Left lung (tissue), 10 donors: Measurements from ENCODE around the gene QPRT. TPM values are rescaled to one million over a fixed set of nuclear protein-coding genes. Genes with fewer than 3 reads are reported as not detected.
A peak's percentile ranks its signal among the peaks of the same experiment; 100 is the strongest.

ENCODE experiments used
- ATAC-seq: fragments of 200-7000 bp; cut with Tn5 transposase; one replicate; pipeline ENCODE4 v1.9.1; 2020; ENCODE audit warnings: moderate library complexity
- DNase-seq, 4 donors: peaks; one replicate each; pipeline ENCODE4 v3.0.0-alpha.2; 2013 to 2020
- H3K27ac ChIP-seq, 2 donors: fragments of 200-600 bp; sonication (generic) in 1 of 2; one replicate each; pipeline versions ENCODE4 v1.5.0 to v1.8.0; 2020 to 2021
- H3K27me3 ChIP-seq, 2 donors: fragments of 200-600 bp; sonication (generic) in 1 of 2; one replicate each; pipeline versions ENCODE4 v1.5.0 to v1.8.0; 2020 to 2021
- H3K36me3 ChIP-seq, 2 donors: fragments of 200-600 bp; sonication (generic) in 1 of 2; one replicate each; pipeline versions ENCODE4 v1.5.0 to v1.8.0; 2020 to 2021
- H3K4me1 ChIP-seq, 2 donors: fragments of 200-600 bp; one replicate each; pipeline ENCODE4 v1.8.0; 2021
- H3K4me3 ChIP-seq, 2 donors: fragments of 200-600 bp; sonication (generic) in 1 of 2; one replicate each; pipeline versions ENCODE4 v1.5.0 to v1.8.0; 2020 to 2021; ENCODE audit warnings: mild to moderate bottlenecking in 1 of 2
- H3K9me3 ChIP-seq, 2 donors: fragments of 200-600 bp; sonication (generic) in 1 of 2; one replicate each; pipeline versions ENCODE4 v1.5.0 to v1.8.0; 2020 to 2021
- CTCF ChIP-seq, 2 donors: fragments of 200-600 bp; sonication (generic) in 1 of 2; IDR thresholded peaks; one replicate each; pipeline versions ENCODE4 v1.5.0 to v1.8.0; 2021; ENCODE audit warnings: antibody characterized with exemption in 2 of 2
- intact Hi-C, 2 donors: fragments of 100-400 bp; cut with DNase I; formaldehyde crosslinking; loops; one replicate each; pipeline versions ENCODE4 v1.11.2 to v1.14.2; 2022
- polyA plus RNA-seq, 6 donors: library from polyadenylated mRNA; unstranded; fragments of 120-200 nt; gene quantifications; one replicate each; pipeline ENCODE4 v1.2.1, GENCODE V29; 2013; ENCODE audit not compliant: insufficient read length in 6 of 6
- total RNA-seq, 2 donors: library from RNA; stranded (reverse); fragmentation: NEBNext Ultra II Directional; extraction: Animal tissue kit (Norgen Biotek cat#: 25700); gene quantifications; one replicate each; pipeline ENCODE4 v1.2.1, GENCODE V29; 2021
- donor health status: DM: no; HTN: yes; CAD: no.
- donor health status: DM: no; HTN: no; CAD: no.

Gene QPRT
- total and polyA plus RNA-seq, 8 donors: 21.9 to 58.8 (median 52.1) TPM

- TF ChIP-seq CTCF (IDR thresholded peaks at IDR 0.05): no peak
- Histone ChIP-seq H3K27me3 (no peaks in the 10 kb centered on the region), H3K9me3 (no peaks in the 10 kb centered on the region), H3K27ac (no peak overlapping the region), H3K36me3 (no peaks in the 10 kb centered on the region), H3K4me1 (peaks cover 0 to 64% of the 10 kb centered on the region in 2 donors), H3K4me3 (no peak overlapping the region)
- DNase-seq (no peak), ATAC-seq (no peak)
- intact Hi-C loops: no loop called here
Observed at GRCh38 chr16:29742683-29743275, 63.8 kb downstream of the QPRT start.

- intact Hi-C loops: no loop called here
- TF ChIP-seq CTCF (IDR thresholded peaks at IDR 0.05): no peak
- Histone ChIP-seq H3K27me3 (no peaks in the 10 kb centered on the region), H3K36me3 (no peaks in the 10 kb centered on the region), H3K4me3 (peak overlapping the region in 1 of 2 donors; percentile 56), H3K27ac (peak overlapping the region in 1 of 2 donors; percentile 94), H3K9me3 (no peaks in the 10 kb centered on the region), H3K4me1 (peaks cover 0 to 57% of the 10 kb centered on the region in 2 donors)
- ATAC-seq (no peak), DNase-seq (no peak)
Observed at GRCh38 chr16:29743475-29743826, 64.5 kb downstream of the QPRT start.

GRCh38 chr16:29743827-29744531 is 65.0 kb downstream of the QPRT start:
- Histone ChIP-seq H3K27me3 (no peaks in the 10 kb centered on the region), H3K9me3 (no peaks in the 10 kb centered on the region), H3K4me3 (peak overlapping the region in 1 of 2 donors; percentile 56), H3K4me1 (peaks cover 0 to 52% of the 10 kb centered on the region in 2 donors), H3K27ac (peak overlapping the region in 1 of 2 donors; percentile 94), H3K36me3 (no peaks in the 10 kb centered on the region)
- intact Hi-C loops: no loop called here
- DNase-seq (no peak), ATAC-seq (no peak)
- no peak for TF ChIP-seq CTCF (IDR thresholded peaks at IDR 0.05)

DNA sequence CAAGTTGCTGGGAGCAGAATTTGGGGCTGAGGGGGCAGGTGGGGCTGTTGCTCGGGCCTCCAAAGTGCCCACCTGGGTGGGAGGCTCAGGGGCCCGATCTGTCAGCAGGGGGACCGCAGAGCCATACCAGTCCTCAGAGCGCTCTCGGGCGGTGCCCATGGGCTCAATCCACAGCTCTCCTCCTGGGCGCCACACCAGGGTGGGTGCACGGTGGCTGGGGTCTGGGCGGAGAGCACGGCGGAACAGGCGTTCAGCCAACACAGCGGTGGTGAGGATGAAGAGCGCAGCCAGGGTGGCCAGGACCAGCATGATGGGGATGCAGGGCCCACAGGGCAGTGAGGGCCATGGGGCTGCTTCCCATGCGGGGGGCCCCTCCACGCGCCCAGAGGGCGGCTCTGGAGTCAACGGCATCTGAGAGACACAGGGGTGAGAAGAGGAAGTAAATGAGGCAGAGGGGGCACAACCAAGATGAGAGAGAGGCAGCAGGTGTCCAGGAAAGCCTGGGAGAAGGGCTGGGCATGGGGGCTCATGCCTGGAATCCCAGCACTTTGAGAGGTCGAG is 65.6 kb downstream of the QPRT start:
- TF ChIP-seq CTCF (IDR thresholded peaks at IDR 0.05): no peak
- DNase-seq (no peak), ATAC-seq (no peak)
- Histone ChIP-seq H3K9me3 (no peaks in the 10 kb centered on the region), H3K27ac (peak overlapping the region in 1 of 2 donors; percentile 94), H3K4me3 (peak overlapping the region in 1 of 2 donors; percentile 56), H3K36me3 (no peaks in the 10 kb centered on the region), H3K27me3 (no peaks in the 10 kb centered on the region), H3K4me1 (peaks cover 0 to 56% of the 10 kb centered on the region in 2 donors)
- intact Hi-C loops: no loop called here

- intact Hi-C loops: no loop called here
- peak; percentile 44 for ATAC-seq
Observed at GRCh38 chr16:29745121-29745852, 66.3 kb downstream of the QPRT start.

More at GRCh38 chr16:29745121-29745852, 66.3 kb downstream of the QPRT start:
- no peaks in the 10 kb centered on the region for H3K36me3 ChIP-seq
- H3K4me1 ChIP-seq: peaks cover 0 to 61% of the 10 kb centered on the region in 2 donors
- no peak for TF ChIP-seq CTCF (IDR thresholded peaks at IDR 0.05)
- no peaks in the 10 kb centered on the region for H3K9me3 ChIP-seq
- H3K27ac ChIP-seq: peak overlapping the region in 1 of 2 donors; percentile 94
- H3K27me3 ChIP-seq: no peaks in the 10 kb centered on the region
- peak in 1 of 4 donors; percentile 82 for DNase-seq
- H3K4me3 ChIP-seq: peak overlapping the region; percentile 17 to 56
